Measurements from ENCODE around the gene SCYL1. TPM values are rescaled to one million over a fixed set of nuclear protein-coding genes. Genes with fewer than 3 reads are reported as not detected.

SCYL1 gene
- total and polyA plus RNA-seq, 2 of the 4 experiments (the other 2 are of a cell fraction), result 96.4 to 150 TPM

DNA sequence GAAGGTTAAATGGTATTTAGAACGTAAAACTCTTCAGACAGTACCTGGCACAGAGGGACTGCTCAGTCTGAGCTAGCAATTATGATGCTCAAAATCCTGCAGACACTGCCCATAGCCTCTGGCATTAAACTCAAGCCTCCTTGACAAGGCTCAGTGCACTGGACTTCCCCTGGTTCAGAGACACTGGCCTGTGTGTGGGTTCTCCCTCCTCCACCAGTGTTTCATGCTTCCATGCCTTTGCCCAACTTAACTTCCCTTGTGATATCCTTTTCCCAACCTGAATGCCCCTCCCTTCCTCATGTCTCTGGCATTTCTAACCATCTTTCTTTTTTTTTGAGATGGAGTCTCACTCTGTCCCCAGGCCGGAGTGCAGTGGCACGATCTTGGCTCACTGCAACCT, 24.2 kb downstream of the SCYL1 start:
- Histone ChIP-seq H2AFZ (replicated peaks; ENCODE audit: low read length, poor library complexity) (no peak overlapping the region), H3K9me3 (ENCODE audit: control insufficient read depth, insufficient read depth, low read length) (no peaks in the 10 kb centered on the region), H3K23ac (ENCODE audit: low read depth, low read length) (no peak overlapping the region), H2BK20ac (ENCODE audit: low read depth, low read length) (no peak overlapping the region), H2AK5ac (ENCODE audit: low read depth, low read length) (no peak overlapping the region), H3K36me3 (ENCODE audit: control insufficient read depth, insufficient read depth, low read length) (peaks cover 50% of the 10 kb centered on the region), H2BK120ac (ENCODE audit: low read depth, low read length) (no peak overlapping the region), H3K27me3 (ENCODE audit: control insufficient read depth, insufficient read depth, low read length) (no peaks in the 10 kb centered on the region), H4K5ac (ENCODE audit: low read depth, low read length) (no peak overlapping the region), H3K9me1 (ENCODE audit: insufficient read depth, low read length) (no peaks in the 10 kb centered on the region), H3K18ac (ENCODE audit: low read depth, low read length) (no peak overlapping the region), H3K4me3 (ENCODE audit: insufficient read depth, low read depth, low read length) (no peak overlapping the region), H2BK5ac (ENCODE audit: low read depth, low read length, poor library complexity, severe bottlenecking) (no peak overlapping the region), H3K56ac (ENCODE audit: extremely low read depth, insufficient read depth, low read length) (no peak overlapping the region), H4K20me1 (ENCODE audit: insufficient read depth, low read length) (peaks cover 8% of the 10 kb centered on the region), H3K27ac (ENCODE audit: insufficient read depth, low read length) (no peak overlapping the region), H4K91ac (ENCODE audit: insufficient read depth, low read depth, low read length) (no peak overlapping the region), H3K14ac (replicated peaks; ENCODE audit: low read depth, low read length) (no peak overlapping the region), H2AK9ac (replicated peaks; ENCODE audit: low read depth, low read length, poor library complexity) (no peak overlapping the region), H3K4me2 (ENCODE audit: low read depth, low read length) (no peak overlapping the region), H3K9ac (ENCODE audit: low read depth, low read length) (no peak overlapping the region), H2BK15ac (ENCODE audit: low read depth, low read length) (no peak overlapping the region), H3K4me1 (ENCODE audit: control insufficient read depth, insufficient read depth, low read length) (no peaks in the 10 kb centered on the region), H3K4ac (ENCODE audit: low read depth, low read length) (no peak overlapping the region), H3K79me1 (ENCODE audit: low read depth in 1 of 2, low read length in 2 of 2) (peaks cover 3 to 8% of the 10 kb centered on the region in 2 experiments; a peak in 3 of 4 replicates), H4K8ac (ENCODE audit: low read depth in 2 of 2, low read length in 2 of 2) (no peak overlapping the region)
- BruUV-seq (replicated peaks), result no TSS peak
- TF ChIP-seq RCOR1 (IDR thresholded peaks at IDR 0.05; ENCODE audit: insufficient replicate concordance, low read length), result no peak
- no peak for TF ChIP-seq CEBPB (IDR thresholded peaks at IDR 0.05; ENCODE audit: low read depth, low read length)
- no peak for TF ChIP-seq MXI1 (IDR thresholded peaks at IDR 0.05; ENCODE audit: borderline replicate concordance, low read depth, low read length)
- TF ChIP-seq MAZ (IDR thresholded peaks at IDR 0.05; ENCODE audit: borderline replicate concordance, low read depth, low read length), result no peak
- no peak for TF ChIP-seq FOS (IDR thresholded peaks at IDR 0.05; ENCODE audit: low read depth, low read length)
- TF ChIP-seq SMC3 (IDR thresholded peaks at IDR 0.05; ENCODE audit: low read depth, low read length), result no peak
- no peak for TF ChIP-seq NFE2L2 (IDR thresholded peaks at IDR 0.05; ENCODE audit: low read depth, low read length)
- dilution Hi-C loops (cut with HindIII; ENCODE audit: low sequenced_read_pairs, unreplicated experiment), result no loop called here
- ChIA-PET CTCF (no interaction called here), POLR2A (ENCODE audit: unreplicated experiment) (no interaction called here)
- in situ Hi-C loops (cut with MboI; ENCODE audit: low sequenced_read_pairs), result no loop called here
- DNase-seq (no peak), ATAC-seq (ENCODE audit: low read depth) (no peak)
- intact Hi-C loops (cut with micrococcal nuclease), result no loop called here
- no CpG with 5 or more reads among the region's 3 CpGs for WGBS, 2 experiments (ENCODE audit: extremely low coverage in 2 of 2, insufficient read length in 1 of 2)

All from IMR-90 (cell line).